K562 (cell line): ENCODE measurements around the gene DHTKD1. TPM values are rescaled to one million over a fixed set of nuclear protein-coding genes. Genes with fewer than 3 reads are reported as not detected.

Experiments
- ATAC-seq: fragments of 200-7000 bp; cut with Tn5 transposase; 3 replicates; pipeline ENCODE4 v1.9.1; 2020; ENCODE audit warnings: moderate library complexity
- BruUV-seq: library from RNA; stranded (reverse); fragments of 400-500 nt; replicated peaks from 2 replicates; lab custom pipeline; 2021; lab: Mats Ljungman, UMichigan
- CTCF ChIA-PET: fragments of 300-600 bp; formaldehyde crosslinking; extraction: SDS; loops from one replicate; lab custom pipeline; 2021; ENCODE audit warnings: low intra/inter-chr PET ratio; lab: Yijun Ruan, JAX
- POLR2A ChIA-PET: fragments of 300-600, 350-650 bp; sonication (Branson Sonifier 250); formaldehyde crosslinking; extraction: SDS; loops from one replicate; lab custom pipeline; 2021; ENCODE audit warnings: antibody characterized with exemption, inconsistent platforms; lab: Yijun Ruan, JAX
- DNase-seq, 4 experiments: peaks; one replicate each; pipeline versions ENCODE4 v3.0.0 to v3.0.0-alpha.2; 2011 to 2018; ENCODE audit warnings: low spot score in 3 of 4, mixed read lengths in 3 of 4; ENCODE audit errors: extremely low read depth in 1 of 4
- FAIRE-seq: peaks from 2 replicates; lab custom pipeline; 2011; peaks lifted over from hg19 to GRCh38; lab: Jason Lieb, UNC
- H2AFZ ChIP-seq: 2 replicates; pipeline ENCODE4 v1.6.0; 2011; ENCODE audit warnings: low read depth, low read length, control low read depth, inconsistent platforms
- H3K27ac ChIP-seq: fragments of 200-600 bp; 3 replicates; pipeline ENCODE4 v1.8.0; 2011; ENCODE audit warnings: low read depth, mild to moderate bottlenecking, control low read depth, inconsistent platforms, low read length, moderate library complexity, mixed read lengths; ENCODE audit errors: extremely low read depth
- H3K27me3 ChIP-seq, 2 experiments: fragments of 300-600 bp in 1 of 2; 2 replicates in 1 of 2; 3 replicates in 1 of 2; pipeline versions ENCODE4 v1.6.0 to v1.8.0; 2011; ENCODE audit warnings: inconsistent platforms in 2 of 2, low read length in 2 of 2, mild to moderate bottlenecking in 1 of 2, mixed read lengths in 1 of 2, moderate library complexity in 1 of 2; ENCODE audit not compliant: control insufficient read depth in 2 of 2, insufficient read depth in 2 of 2
- H3K36me3 ChIP-seq: fragments of 300-600 bp; 3 replicates; pipeline ENCODE4 v1.8.0; 2011; ENCODE audit warnings: mild to moderate bottlenecking, low read length, inconsistent platforms; ENCODE audit not compliant: control insufficient read depth, insufficient read depth
- H3K4me1 ChIP-seq, 2 experiments: fragments of 200-600 bp in 1 of 2; replicated peaks in 1 of 2; 2 replicates in 1 of 2; 3 replicates in 1 of 2; pipeline versions ENCODE4 v1.5.1 to v1.8.0; 2011; ENCODE audit warnings: inconsistent platforms in 2 of 2, low read length in 2 of 2, mild to moderate bottlenecking in 1 of 2, mixed read lengths in 1 of 2, moderate library complexity in 1 of 2; ENCODE audit not compliant: control insufficient read depth in 2 of 2, insufficient read depth in 2 of 2
- H3K4me2 ChIP-seq: 2 replicates; pipeline ENCODE4 v1.6.1; 2011; ENCODE audit warnings: low read length, control low read depth, inconsistent platforms, mixed read lengths; ENCODE audit not compliant: insufficient read depth
- H3K4me3 ChIP-seq: fragments of 200-600 bp; sonication (generic), shearing (Covaris generic); 2 replicates; pipeline ENCODE4 v1.5.1; 2016; ENCODE audit warnings: control low read depth, inconsistent platforms
- H3K79me2 ChIP-seq: fragments of 200-600 bp; 3 replicates; pipeline ENCODE4 v1.8.0; 2011; ENCODE audit warnings: low read length, inconsistent platforms; ENCODE audit not compliant: control insufficient read depth, insufficient read depth
- H3K9ac ChIP-seq, 2 experiments: 2 replicates each; pipeline versions ENCODE4 v1.6.0 to v1.6.1; 2011; ENCODE audit warnings: low read depth in 2 of 2, low read length in 2 of 2, control low read depth in 1 of 2, inconsistent platforms in 1 of 2, mild to moderate bottlenecking in 1 of 2, mixed read lengths in 1 of 2; ENCODE audit not compliant: insufficient read depth in 1 of 2
- H3K9me1 ChIP-seq: one replicate; pipeline ENCODE4 v1.6.0; 2011; ENCODE audit warnings: inconsistent platforms, mild to moderate bottlenecking, low read length, moderate library complexity; ENCODE audit not compliant: control insufficient read depth, insufficient read depth
- H3K9me3 ChIP-seq: replicated peaks from 2 replicates; pipeline ENCODE4 v1.5.1; 2011; ENCODE audit warnings: low read depth, low read length, inconsistent platforms; ENCODE audit not compliant: control insufficient read depth, insufficient read depth
- H4K20me1 ChIP-seq: replicated peaks from 2 replicates; pipeline ENCODE4 v1.6.1; 2011; ENCODE audit warnings: low read length, inconsistent platforms, mixed read lengths; ENCODE audit not compliant: control insufficient read depth, insufficient read depth
- BCLAF1 ChIP-seq, 2 experiments: fragments of 450-650 bp in 1 of 2; IDR thresholded peaks; 2 replicates each; pipeline ENCODE4 v1.6.1; 2011 to 2017; ENCODE audit warnings: low read depth in 2 of 2, antibody characterized with exemption in 1 of 2, borderline replicate concordance in 1 of 2, low read length in 1 of 2, mild to moderate bottlenecking in 1 of 2, mixed read lengths in 1 of 2; ENCODE audit not compliant: control insufficient read depth in 1 of 2
- BDP1 ChIP-seq: IDR thresholded peaks from 3 replicates; pipeline ENCODE4 v1.6.1; 2011; ENCODE audit not compliant: insufficient read length, insufficient read depth
- CSDE1 ChIP-seq, 2 experiments: fragments of 450-650 bp; IDR thresholded peaks; 2 replicates each; pipeline ENCODE4 v1.6.1; 2016; ENCODE audit warnings: mild to moderate bottlenecking in 1 of 2
- NR3C1 ChIP-seq: sonication (generic); formaldehyde crosslinking; IDR thresholded peaks from 2 replicates; pipeline ENCODE4 v1.8.1; 2022; ENCODE audit warnings: missing genetic modification reagents
- PKNOX1 ChIP-seq: fragments of 450-650 bp; IDR thresholded peaks from 2 replicates; pipeline ENCODE4 v1.6.1; 2016
- POLR2AphosphoS5 ChIP-seq: IDR thresholded peaks from 2 replicates; pipeline ENCODE4 v1.6.1; 2011; ENCODE audit warnings: mild to moderate bottlenecking, low read depth, low read length, moderate library complexity; ENCODE audit not compliant: control insufficient read depth, insufficient read depth
- WGBS: fragments of 100-300 bp; shearing (Covaris generic); methylation state at CpG from one replicate; pipeline ENCODE4 v1.1.6; 2016; ENCODE audit warnings: low coverage, mixed read lengths; ENCODE audit not compliant: insufficient coverage; ENCODE audit errors: missing lambda C conversion rate; 5-methylcytosine and 5-hydroxymethylcytosine counted together
- in situ Hi-C: fragments of 300-500 bp; cut with MboI; formaldehyde crosslinking; loops from 4 replicates; pipeline ENCODE4 v1.15.0; 2018; ENCODE audit warnings: inconsistent platforms, mixed read lengths
- intact Hi-C: fragments of 100-400 bp; cut with micrococcal nuclease; formaldehyde crosslinking; loops from 2 replicates; pipeline ENCODE4 v1.14.2; 2022
- polyA plus RNA-seq, 8 experiments: library from polyadenylated mRNA; depleted of rRNA in 4 of 8; stranded (reverse) in 5 of 8; unstranded in 3 of 8; fragments of >200 nt; fragmentation: Nextera tagmentation in 2 of 8; fragmentation: Illumina TruSeq in 1 of 8; extraction: Ambion mirVana in 2 of 8; extraction: Trizol in 1 of 8; gene quantifications; 2 replicates each; pipeline versions ENCODE4 v1.2.1 to v1.2.3, GENCODE V29; 2011 to 2014; ENCODE audit warnings: inconsistent platforms in 1 of 8, missing spikeins in 1 of 8
- total RNA-seq, 7 experiments: library from RNA; depleted of rRNA in 6 of 7; stranded (reverse); fragments of >200 nt in 6 of 7; fragmentation: Illumina TruSeq in 2 of 7; extraction: Trizol in 2 of 7; gene quantifications; 2 replicates each; pipeline versions ENCODE4 v1.2.1 to v1.2.3, GENCODE V29; 2011 to 2021; ENCODE audit warnings: low replicate concordance in 1 of 7

Gene DHTKD1
- total and polyA plus RNA-seq, 9 of the 15 experiments (the other 6 are each of a cell fraction or from before 2014, with no cell fraction given) = 3.1 to 19.7 (median 6.8) TPM

- peak; percentile 36; the same call in 1 of the 2 replicates for TF ChIP-seq POLR2AphosphoS5
- no peak for TF ChIP-seq BDP1
- peak in 1 of 2 experiments; percentile 69; a peak in 1 of 4 replicates for TF ChIP-seq CSDE1 (IDR thresholded peaks at IDR 0.05)
- TF ChIP-seq NR3C1 = no peak
Observed at GRCh38 chr10:12129222-12130111, 60.7 kb downstream of the DHTKD1 start, which contains the start of gene SEC61A2 (continued).

- Histone ChIP-seq H3K27me3 (no peaks in the 10 kb centered on the region), H3K36me3 (peaks cover 5% of the 10 kb centered on the region; the same call in 1 of the 3 replicates), H3K4me2 (peak overlapping the region; percentile 96), H3K4me3 (peak overlapping the region; percentile 98), H3K4me1 (peaks cover 7 to 24% of the 10 kb centered on the region in 2 experiments; a peak in 4 of 5 replicates), H4K20me1 (no peaks in the 10 kb centered on the region), H2AFZ (peak overlapping the region; percentile 99), H3K27ac (no peak overlapping the region), H3K9me3 (no peaks in the 10 kb centered on the region), H3K9ac (0 out of 4 replicates have a peak overlapping the region, but pooled peaks of 1 of the 2 experiments have one; percentile 81), H3K79me2 (0 out of 3 replicates have a peak, but pooled peaks cover 5% of the 10 kb centered on the region), H3K9me1 (no peaks in the 10 kb centered on the region)
- ATAC-seq (peak; percentile 72), FAIRE-seq (peak; percentile 83), DNase-seq (peak in 3 of 4 experiments; percentile 20 to 71 (median 45))
- POLR2A ChIA-PET = interaction anchor here (0.7 to 1.3 kb wide), 2 partner anchors 10 to 12 kb away, joined by 3 to 4 read pairs; no protein-coding TSS in a partner anchor
- intact Hi-C loops (no loop called here), in situ Hi-C loops (no loop called here)
- TSS peak; percentile 53 for BruUV-seq
- WGBS = 22% methylated on average over 11 of the region's 11 CpGs
- CTCF ChIA-PET = no interaction called here
- 0 out of 2 replicates have a peak, but pooled peaks have one; percentile 5 for TF ChIP-seq PKNOX1
- TF ChIP-seq BCLAF1 (IDR thresholded peaks at IDR 0.05; ENCODE audit: borderline replicate concordance in 1 of 2, control insufficient read depth in 1 of 2, low read depth in 2 of 2, low read length in 1 of 2) = no peak
Observed at GRCh38 chr10:12130237-12130872, 61.6 kb downstream of the DHTKD1 start.
